H1 (cell line): ENCODE data around the gene GTF2A1L. TPM values are rescaled to one million over a fixed set of nuclear protein-coding genes. Genes with fewer than 3 reads are reported as not detected.

Experiments
- CTCF ChIA-PET: fragments of 300-600 bp; sonication (Branson Sonifier 250); formaldehyde crosslinking; loops from one replicate; lab custom pipeline; 2021; ENCODE audit not compliant: partially characterized antibody; lab: Charles Lee
- POLR2A ChIA-PET: fragments of 300-600 bp; sonication (Branson Sonifier 250); formaldehyde crosslinking; loops from one replicate; lab custom pipeline; 2021; ENCODE audit warnings: inconsistent platforms; ENCODE audit not compliant: partially characterized antibody; lab: Charles Lee
- DNase-seq, 2 experiments: peaks; one replicate each; pipeline versions ENCODE4 v3.0.0 to v3.0.0-alpha.2; 2010 to 2022; ENCODE audit warnings: low spot score in 2 of 2, low read depth in 1 of 2, mixed read lengths in 1 of 2
- FAIRE-seq: peaks from 2 replicates; lab custom pipeline; 2011; peaks lifted over from hg19 to GRCh38; lab: Jason Lieb, UNC
- H2AFZ ChIP-seq: 2 replicates; pipeline ENCODE4 v1.8.1; 2012; ENCODE audit warnings: low read length, inconsistent platforms
- H2AK5ac ChIP-seq: 2 replicates; pipeline ENCODE4 v1.6.1; 2013; ENCODE audit warnings: low read depth, low read length
- H2BK120ac ChIP-seq: replicated peaks from 2 replicates; pipeline ENCODE3; 2013; ENCODE audit warnings: low read depth, low read length, inconsistent platforms
- H2BK12ac ChIP-seq: 2 replicates; pipeline ENCODE4 v1.6.1; 2013; ENCODE audit warnings: low read depth, low read length
- H2BK15ac ChIP-seq: 2 replicates; pipeline ENCODE4 v1.6.1; 2013; ENCODE audit warnings: low read length
- H2BK20ac ChIP-seq: 2 replicates; pipeline ENCODE4 v1.6.1; 2013; ENCODE audit warnings: low read length
- H2BK5ac ChIP-seq: 2 replicates; pipeline ENCODE4 v1.6.1; 2013; ENCODE audit warnings: low read depth, low read length
- H3K14ac ChIP-seq: 2 replicates; pipeline ENCODE4 v1.6.1; 2013; ENCODE audit warnings: inconsistent platforms; ENCODE audit not compliant: insufficient read length
- H3K18ac ChIP-seq: 2 replicates; pipeline ENCODE4 v1.6.1; 2013; ENCODE audit warnings: low read length; ENCODE audit errors: extremely low read depth
- H3K23ac ChIP-seq: 2 replicates; pipeline ENCODE4 v1.6.1; 2013; ENCODE audit warnings: inconsistent platforms; ENCODE audit not compliant: insufficient read length
- H3K23me2 ChIP-seq: 2 replicates; pipeline ENCODE4 v1.6.1; 2013; ENCODE audit warnings: low read depth, low read length
- H3K27ac ChIP-seq: 2 replicates; pipeline ENCODE4 v1.6.1; 2011; ENCODE audit warnings: low read depth, low read length, inconsistent platforms
- H3K27me3 ChIP-seq, 4 experiments: replicated peaks in 1 of 4; 1 replicate in 1 of 4; 2 replicates in 3 of 4; pipeline versions ENCODE4 v1.6.1 to v1.8.1; 2011 to 2013; ENCODE audit warnings: low read length in 3 of 4, mild to moderate bottlenecking in 3 of 4, inconsistent platforms in 2 of 4, mixed read lengths in 2 of 4, moderate library complexity in 1 of 4; ENCODE audit not compliant: control insufficient read depth in 3 of 4, insufficient read depth in 3 of 4; ENCODE audit errors: extremely low read depth in 1 of 4
- H3K36me3 ChIP-seq, 4 experiments: 2 replicates each; pipeline versions ENCODE4 v1.6.1 to v1.8.1; 2011 to 2013; ENCODE audit warnings: mild to moderate bottlenecking in 4 of 4, low read length in 3 of 4, moderate library complexity in 2 of 4, control low read depth in 1 of 4, inconsistent platforms in 1 of 4; ENCODE audit not compliant: insufficient read depth in 4 of 4, control insufficient read depth in 2 of 4
- H3K4ac ChIP-seq: replicated peaks from 2 replicates; pipeline ENCODE3; 2013; ENCODE audit warnings: low read length, low read depth, mixed read lengths, inconsistent platforms; ENCODE audit not compliant: insufficient read length
- H3K4me1 ChIP-seq, 4 experiments: replicated peaks in 1 of 4; 1 replicate in 1 of 4; 2 replicates in 3 of 4; pipeline versions ENCODE4 v1.6.1 to v1.8.1; 2011 to 2013; ENCODE audit warnings: low read length in 3 of 4, inconsistent platforms in 2 of 4, mixed read lengths in 1 of 4; ENCODE audit not compliant: insufficient read depth in 4 of 4, control insufficient read depth in 3 of 4
- H3K4me2 ChIP-seq, 2 experiments: 2 replicates each; pipeline versions ENCODE4 v1.6.1 to v1.8.1; 2011 to 2013; ENCODE audit warnings: low read depth in 2 of 2, low read length in 2 of 2, control low read depth in 1 of 2, inconsistent platforms in 1 of 2, mild to moderate bottlenecking in 1 of 2; ENCODE audit not compliant: insufficient read depth in 1 of 2
- H3K4me3 ChIP-seq, 4 experiments: fragments of 200-600, 300-600 bp in 1 of 4; sonication (generic), shearing (Covaris generic), sonication (Bioruptor Twin) in 1 of 4; 2 replicates each; pipeline versions ENCODE4 v1.5.1 to v1.8.1; 2011 to 2016; ENCODE audit warnings: low read length in 4 of 4, low read depth in 3 of 4, control low read depth in 2 of 4, inconsistent platforms in 2 of 4, mild to moderate bottlenecking in 2 of 4, mixed read lengths in 1 of 4, moderate library complexity in 1 of 4; ENCODE audit not compliant: insufficient read depth in 2 of 4; ENCODE audit errors: extremely low read depth in 1 of 4
- H3K56ac ChIP-seq: replicated peaks from 2 replicates; pipeline ENCODE3; 2013; ENCODE audit warnings: low read depth, mild to moderate bottlenecking, mixed read lengths, low read length, inconsistent platforms; ENCODE audit not compliant: insufficient read length
- H3K79me1 ChIP-seq: 2 replicates; pipeline ENCODE4 v1.6.1; 2013; ENCODE audit warnings: low read depth, low read length, control low read depth
- H3K79me2 ChIP-seq, 2 experiments: 2 replicates each; pipeline versions ENCODE4 v1.6.1 to v1.8.1; 2012 to 2013; ENCODE audit warnings: low read length in 2 of 2, mild to moderate bottlenecking in 2 of 2, inconsistent platforms in 1 of 2; ENCODE audit not compliant: insufficient read depth in 2 of 2, control insufficient read depth in 1 of 2
- H3K9ac ChIP-seq, 4 experiments: replicated peaks in 1 of 4; 1 replicate in 1 of 4; 2 replicates in 3 of 4; pipeline versions ENCODE4 v1.6.1 to v1.8.1; 2011 to 2013; ENCODE audit warnings: low read depth in 3 of 4, low read length in 3 of 4, control low read depth in 2 of 4, mild to moderate bottlenecking in 2 of 4, moderate library complexity in 2 of 4, inconsistent platforms in 1 of 4; ENCODE audit errors: extremely low read depth in 1 of 4
- H3K9me3 ChIP-seq, 2 experiments: 2 replicates each; pipeline versions ENCODE4 v1.6.1 to v1.8.1; 2012 to 2013; ENCODE audit warnings: mild to moderate bottlenecking in 2 of 2, moderate library complexity in 2 of 2, control low read depth in 1 of 2, inconsistent platforms in 1 of 2, low read depth in 1 of 2, low read length in 1 of 2, mixed read lengths in 1 of 2; ENCODE audit not compliant: insufficient read depth in 2 of 2
- H4K20me1 ChIP-seq, 2 experiments: replicated peaks in 1 of 2; 2 replicates each; pipeline versions ENCODE3 to v1.8.1; 2011 to 2013; ENCODE audit warnings: inconsistent platforms in 2 of 2, low read length in 2 of 2, mild to moderate bottlenecking in 1 of 2; ENCODE audit not compliant: insufficient read depth in 2 of 2, control insufficient read depth in 1 of 2
- H4K5ac ChIP-seq: 2 replicates; pipeline ENCODE4 v1.6.1; 2013; ENCODE audit warnings: low read length, low read depth, mixed read lengths, inconsistent platforms; ENCODE audit not compliant: insufficient read length
- H4K8ac ChIP-seq: 2 replicates; pipeline ENCODE4 v1.8.0; 2013; ENCODE audit warnings: mild to moderate bottlenecking, moderate library complexity, low read length, inconsistent platforms; ENCODE audit not compliant: insufficient read depth; ENCODE audit errors: extremely low read depth
- H4K91ac ChIP-seq: replicated peaks from 2 replicates; pipeline ENCODE3; 2013; ENCODE audit warnings: low read length, mixed read lengths, inconsistent platforms; ENCODE audit not compliant: insufficient read length
- BCL11A ChIP-seq, 2 experiments: IDR thresholded peaks; one replicate each; pipeline ENCODE4 v1.6.1; 2011; ENCODE audit warnings: low read depth in 2 of 2, low read length in 2 of 2, mild to moderate bottlenecking in 2 of 2
- MAFK ChIP-seq: IDR thresholded peaks from 2 replicates; pipeline ENCODE4 v1.6.1; 2012; ENCODE audit warnings: low read depth, mild to moderate bottlenecking, improper control_type of control experiment, low read length
- WGBS, 2 experiments: shearing (Covaris generic) in 1 of 2; methylation state at CpG; one replicate each; pipeline versions ENCODE4 v1.1.6 to v1.1.7; 2013 to 2015; ENCODE audit warnings: low lambda C conversion rate in 2 of 2, mixed read lengths in 2 of 2, inconsistent platforms in 1 of 2, low coverage in 1 of 2, missing lambda C conversion rate in 1 of 2; ENCODE audit not compliant: insufficient replicate concordance in 2 of 2, insufficient coverage in 1 of 2, insufficient read length in 1 of 2; ENCODE audit errors: extremely low coverage in 1 of 2, missing lambda C conversion rate in 1 of 2; 5-methylcytosine and 5-hydroxymethylcytosine counted together
- polyA plus RNA-seq, 7 experiments: library from polyadenylated mRNA; depleted of rRNA in 3 of 7; stranded (reverse) in 5 of 7; unstranded in 2 of 7; fragments of >200 nt in 5 of 7; fragments of 200-250 nt in 2 of 7; gene quantifications; 1 replicate in 5 of 7; 2 replicates in 1 of 7; 4 replicates in 1 of 7; pipeline versions ENCODE4 v1.2.1 to v1.2.3, GENCODE V29; 2011 to 2013; ENCODE audit warnings: missing spikeins in 2 of 7, mixed read lengths in 2 of 7
- total RNA-seq: library from RNA; stranded (reverse); fragmentation: NEBNext Ultra II Directional; extraction: Animal tissue kit (Norgen Biotek cat#: 25700); gene quantifications from 2 replicates; pipeline ENCODE4 v1.2.1, GENCODE V29; 2021

The GTF2A1L gene
- total and polyA plus RNA-seq, 2 of the 8 experiments (the other 6 are each of a cell fraction or from before 2014, with no cell fraction given): 0.18 TPM; not detected in 1

DNA sequence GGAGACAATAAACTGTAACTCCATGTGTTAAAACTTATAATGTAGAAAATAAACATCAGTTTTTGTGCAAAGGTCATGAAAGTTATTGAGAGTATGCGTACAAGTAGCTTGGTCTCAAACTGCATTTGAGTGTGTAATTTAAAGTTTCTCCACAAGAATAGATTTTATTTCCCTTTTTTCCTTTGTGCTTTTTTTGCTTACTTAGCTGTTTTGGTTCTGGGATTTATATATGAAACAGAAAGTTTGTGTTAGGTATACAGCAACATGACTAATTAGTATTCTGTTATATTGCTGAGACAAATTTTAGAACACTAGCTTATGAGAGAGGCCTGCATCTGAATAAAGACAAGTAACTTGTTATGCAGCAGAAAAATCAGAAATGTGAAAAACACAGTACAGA lies 67.5 kb downstream of the GTF2A1L start:
- FAIRE-seq (no peak), DNase-seq (no peak)
- WGBS, 2 experiments: 90% methylated on average over 1 of the region's 1 CpG; no CpG with 5 or more reads in 1 of the 2 experiments
- Histone ChIP-seq H3K36me3 (no peaks in the 10 kb centered on the region), H3K79me1 (no peaks in the 10 kb centered on the region), H4K5ac (no peak overlapping the region), H2AFZ (no peak overlapping the region), H2BK5ac (no peak overlapping the region), H4K8ac (no peak overlapping the region), H3K56ac (no peak overlapping the region), H3K9ac (no peak overlapping the region), H3K4me2 (no peak overlapping the region), H3K4me1 (no peaks in the 10 kb centered on the region), H3K18ac (no peak overlapping the region), H2BK12ac (no peak overlapping the region), H3K23ac (no peak overlapping the region), H3K27me3 (no peaks in the 10 kb centered on the region), H2BK20ac (no peak overlapping the region), H3K4ac (no peak overlapping the region), H3K27ac (no peak overlapping the region), H3K79me2 (no peaks in the 10 kb centered on the region), H3K4me3 (no peak overlapping the region), H2BK120ac (no peak overlapping the region), H4K91ac (no peak overlapping the region), H2AK5ac (no peak overlapping the region), H3K9me3 (no peaks in the 10 kb centered on the region), H3K14ac (no peak overlapping the region), H3K23me2 (no peaks in the 10 kb centered on the region; the same call in 1 of the 2 replicates), H4K20me1 (no peaks in the 10 kb centered on the region), H2BK15ac (no peak overlapping the region)
- TF ChIP-seq MAFK (peak; percentile 33; the same call in 1 of the 2 replicates), BCL11A (IDR thresholded peaks at IDR 0.05; ENCODE audit: low read depth in 2 of 2, low read length in 2 of 2) (no peak)
- POLR2A ChIA-PET: no interaction called here
- CTCF ChIA-PET: no interaction called here
